PC-3 (cell line): ENCODE measurements around the gene ATP10A. TPM values are rescaled to one million over a fixed set of nuclear protein-coding genes. Genes with fewer than 3 reads are reported as not detected.

Experiments
- ATAC-seq: fragments of 200-7000 bp; cut with Tn5 transposase; 2 replicates; pipeline ENCODE4 v1.9.1; 2020; ENCODE audit warnings: mild to moderate bottlenecking, moderate library complexity
- BruUV-seq: library from RNA; stranded (reverse); fragments of 400-500 nt; replicated peaks from 2 replicates; lab custom pipeline; 2021; lab: Mats Ljungman, UMichigan
- CTCF ChIA-PET: fragments of 300-600 bp; sonication (Branson Sonifier 250); formaldehyde crosslinking; loops from one replicate; lab custom pipeline; 2022; ENCODE audit warnings: antibody characterized with exemption; lab: Charles Lee
- POLR2A ChIA-PET: fragments of 300-600 bp; sonication (Branson Sonifier 250); formaldehyde crosslinking; loops from one replicate; lab custom pipeline; 2022; ENCODE audit warnings: antibody characterized with exemption; ENCODE audit not compliant: unreplicated experiment; lab: Charles Lee
- DNase-seq: peaks from one replicate; pipeline ENCODE4 v3.0.0-alpha.2; 2015
- H2AFZ ChIP-seq: fragments of 300-600 bp; sonication (generic); 2 replicates; pipeline ENCODE4 v1.6.0; 2016; ENCODE audit warnings: antibody characterized with exemption, low read length
- H3F3A ChIP-seq: fragments of 300-600 bp; sonication (generic); one replicate; pipeline ENCODE4 v1.6.0; 2017; ENCODE audit warnings: antibody characterized with exemption, low read length, control low read depth, mild to moderate bottlenecking; ENCODE audit not compliant: unreplicated experiment
- H3K27ac ChIP-seq: fragments of 300-600 bp; sonication (generic); 2 replicates; pipeline ENCODE4 v1.5.1; 2016; ENCODE audit warnings: mild to moderate bottlenecking, low read length
- H3K27me3 ChIP-seq: fragments of 300-600 bp; sonication (generic); 2 replicates; pipeline ENCODE4 v1.6.1; 2016; ENCODE audit warnings: low read length, mixed read lengths
- H3K36me3 ChIP-seq: fragments of 300-600 bp; sonication (generic); 2 replicates; pipeline ENCODE4 v1.6.1; 2016; ENCODE audit warnings: low read depth, mixed run types, low read length, mixed read lengths
- H3K4me1 ChIP-seq: fragments of 300-600 bp; sonication (generic); 2 replicates; pipeline ENCODE4 v1.5.1; 2016; ENCODE audit warnings: low read length; ENCODE audit not compliant: insufficient read depth
- H3K4me2 ChIP-seq: fragments of 300-600 bp; sonication (generic); 2 replicates; pipeline ENCODE4 v1.6.0; 2016; ENCODE audit warnings: low read length
- H3K4me3 ChIP-seq: fragments of 300-600 bp; sonication (generic); 2 replicates; pipeline ENCODE4 v1.5.1; 2016; ENCODE audit warnings: mild to moderate bottlenecking, low read length, mixed read lengths
- H3K79me2 ChIP-seq: fragments of 300-600 bp; sonication (generic); 2 replicates; pipeline ENCODE4 v1.6.1; 2017; ENCODE audit warnings: low read length, mixed read lengths
- H3K9ac ChIP-seq: fragments of 300-600 bp; sonication (generic); 2 replicates; pipeline ENCODE4 v1.6.0; 2016; ENCODE audit warnings: mild to moderate bottlenecking, low read length
- H3K9me2 ChIP-seq: fragments of 300-600 bp; sonication (generic); replicated peaks from 2 replicates; pipeline ENCODE4 v1.6.1; 2016; ENCODE audit warnings: mixed run types, low read length, mixed read lengths
- H3K9me3 ChIP-seq: fragments of 300-600 bp; sonication (generic); 2 replicates; pipeline ENCODE4 v1.6.1; 2016; ENCODE audit warnings: low read length, mixed read lengths
- H4K20me1 ChIP-seq: fragments of 300-600 bp; sonication (generic); 2 replicates; pipeline ENCODE4 v1.6.1; 2016; ENCODE audit warnings: low read length, mixed read lengths
- CTCF ChIP-seq: fragments of 300-600 bp; sonication (generic); conservative IDR thresholded peaks from 2 replicates; pipeline ENCODE4 v1.5.1; 2017; ENCODE audit warnings: antibody characterized with exemption, low read depth, mild to moderate bottlenecking, low read length
- EZH2 ChIP-seq: fragments of 300-600 bp; sonication (generic); IDR thresholded peaks from one replicate; pipeline ENCODE4 v1.6.1; 2017; ENCODE audit warnings: antibody characterized with exemption, mild to moderate bottlenecking, low read length; ENCODE audit not compliant: unreplicated experiment
- EZH2phosphoT487 ChIP-seq: fragments of 300-600 bp; sonication (generic); IDR thresholded peaks from 2 replicates; pipeline ENCODE4 v1.6.1; 2018; ENCODE audit warnings: mild to moderate bottlenecking, antibody characterized with exemption, low read length, borderline replicate concordance
- intact Hi-C: fragments of 100-400 bp; cut with micrococcal nuclease; formaldehyde crosslinking; loops from 2 replicates; pipeline ENCODE4 v1.9.0; 2023
- total RNA-seq: library from RNA; depleted of rRNA; stranded (reverse); fragments of >200 nt; gene quantifications from 2 replicates; pipeline ENCODE4 v1.2.3, GENCODE V29; 2014

ATP10A gene
- total RNA-seq, 1 experiment from 2014 or later, result 2.6 TPM

DNA sequence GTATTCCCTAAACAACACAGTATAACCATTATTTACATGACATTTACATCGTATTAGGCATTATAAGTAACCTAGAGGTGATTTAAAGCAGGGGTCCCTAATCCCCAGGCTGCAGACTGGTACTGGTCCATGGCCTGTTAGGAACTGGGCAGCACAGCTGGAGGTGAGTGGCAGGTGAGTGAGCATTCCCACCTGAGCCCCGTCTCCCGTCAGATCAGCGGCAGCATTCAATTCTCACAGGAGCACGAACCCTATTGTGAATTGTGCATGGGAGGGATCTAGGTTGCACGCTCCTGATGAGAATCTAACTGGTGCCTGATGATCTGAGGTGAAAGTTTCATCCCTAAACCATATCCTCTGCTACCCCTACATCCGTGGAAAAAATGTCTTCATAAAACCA, 138.2 kb downstream of the ATP10A start:
- Histone ChIP-seq H3K79me2 (no peaks in the 10 kb centered on the region), H3K9me3 (no peaks in the 10 kb centered on the region), H3K36me3 (no peaks in the 10 kb centered on the region), H3K27ac (no peak overlapping the region), H2AFZ (no peak overlapping the region), H3K4me2 (no peak overlapping the region), H3K9ac (no peak overlapping the region), H3K4me1 (no peaks in the 10 kb centered on the region), H3F3A (no peaks in the 10 kb centered on the region), H3K27me3 (no peaks in the 10 kb centered on the region), H3K4me3 (no peak overlapping the region), H3K9me2 (no peaks in the 10 kb centered on the region), H4K20me1 (no peaks in the 10 kb centered on the region)
- POLR2A ChIA-PET, result no interaction called here
- CTCF ChIA-PET, result no interaction called here
- intact Hi-C loops, result no loop called here
- no peak for ATAC-seq
- no TSS peak for BruUV-seq
- TF ChIP-seq EZH2phosphoT487 (no peak), EZH2 (no peak), CTCF (no peak)
- no peak for DNase-seq

DNA sequence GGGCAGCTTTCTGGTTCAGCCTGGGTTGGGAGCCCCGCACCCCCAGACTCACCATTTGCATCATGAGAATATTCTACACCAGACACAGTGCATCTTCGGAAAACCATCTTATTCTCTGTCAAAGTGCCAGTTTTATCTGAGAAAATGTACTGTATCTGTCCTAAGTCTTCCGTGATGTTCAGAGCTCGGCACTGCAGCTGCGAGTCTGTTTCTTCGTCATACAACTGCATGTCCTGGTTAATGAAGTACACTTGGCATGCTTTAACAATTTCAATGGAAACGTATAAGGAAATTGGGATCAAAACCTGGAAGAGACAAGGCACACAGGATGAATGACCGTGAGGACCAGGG, 141.5 kb downstream of the ATP10A start:
- H3K9me3 ChIP-seq, result no peaks in the 10 kb centered on the region
- ChIA-PET POLR2A (no interaction called here), CTCF (no interaction called here)
- DNase-seq (no peak), ATAC-seq (no peak)
- no peak overlapping the region for H3K27ac ChIP-seq
- TF ChIP-seq EZH2, result no peak
- no peaks in the 10 kb centered on the region for H3K36me3 ChIP-seq
- H4K20me1 ChIP-seq, result no peaks in the 10 kb centered on the region
- H2AFZ ChIP-seq, result no peak overlapping the region
- no peaks in the 10 kb centered on the region for H3K4me1 ChIP-seq
- no peaks in the 10 kb centered on the region for H3F3A ChIP-seq
- H3K9me2 ChIP-seq, result no peaks in the 10 kb centered on the region
- no peak overlapping the region for H3K4me3 ChIP-seq
- H3K79me2 ChIP-seq, result no peaks in the 10 kb centered on the region
- no peak overlapping the region for H3K4me2 ChIP-seq
- no peaks in the 10 kb centered on the region for H3K27me3 ChIP-seq
- intact Hi-C loops, result no loop called here
- no peak overlapping the region for H3K9ac ChIP-seq
- BruUV-seq, result no TSS peak

DNA sequence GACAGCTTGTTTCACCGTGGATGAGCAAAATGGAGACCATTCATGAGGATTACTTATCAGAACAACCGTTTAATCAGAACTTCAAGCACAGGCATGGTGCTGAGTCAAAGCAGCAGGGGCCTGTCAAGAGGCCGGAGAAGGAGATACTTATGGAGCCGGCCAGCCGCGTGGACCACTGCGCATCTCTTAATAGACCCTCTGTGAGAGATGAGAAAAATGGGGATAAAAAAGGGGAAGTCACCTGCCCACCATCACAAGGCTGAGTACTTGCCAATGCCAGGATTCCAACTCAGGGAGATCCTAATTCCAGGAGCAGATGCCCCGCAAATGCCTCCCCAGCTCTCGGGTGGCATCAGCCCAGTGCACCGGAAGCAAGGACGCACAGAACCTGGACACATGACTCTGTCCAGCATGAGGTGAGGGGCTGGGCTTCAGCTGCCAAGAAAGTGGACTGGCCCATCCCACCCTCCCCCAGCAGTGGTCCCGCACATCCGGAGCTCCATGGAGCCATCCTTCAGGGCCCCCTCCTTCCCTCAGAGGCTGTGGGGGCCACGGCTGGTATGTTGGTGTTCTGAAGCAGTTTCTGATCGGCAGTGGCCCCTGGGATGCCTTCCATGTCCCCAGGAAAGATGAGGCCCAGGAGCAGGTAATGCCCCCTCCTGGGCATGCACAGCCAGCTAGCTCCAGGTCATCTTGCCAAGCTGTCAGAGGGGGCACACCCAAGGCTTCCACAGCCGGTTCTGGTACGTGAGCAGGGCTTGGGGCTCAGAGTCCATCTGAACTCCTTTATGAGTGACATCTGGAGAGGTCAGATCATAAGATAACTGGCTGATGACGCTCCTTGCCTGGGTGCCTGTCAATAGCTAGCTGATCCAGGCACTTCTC, 143.8 kb downstream of the ATP10A start:
- no peak for DNase-seq
- Histone ChIP-seq H3K27me3 (no peaks in the 10 kb centered on the region), H2AFZ (no peak overlapping the region), H3K36me3 (no peaks in the 10 kb centered on the region), H3K4me1 (no peaks in the 10 kb centered on the region), H3K4me3 (no peak overlapping the region), H3K9me3 (no peaks in the 10 kb centered on the region), H3K27ac (no peak overlapping the region), H3K4me2 (no peak overlapping the region), H3F3A (no peaks in the 10 kb centered on the region), H4K20me1 (no peaks in the 10 kb centered on the region), H3K9me2 (no peaks in the 10 kb centered on the region), H3K79me2 (no peaks in the 10 kb centered on the region), H3K9ac (no peak overlapping the region)
- ChIA-PET POLR2A (no interaction called here), CTCF (no interaction called here)
- TF ChIP-seq EZH2 (no peak), EZH2phosphoT487 (no peak), CTCF (no peak)
- BruUV-seq, result no TSS peak
- intact Hi-C loops, result no loop called here
- no peak for ATAC-seq
